ENCODE measurements around the gene KIZ. TPM values are rescaled to one million over a fixed set of nuclear protein-coding genes. Genes with fewer than 3 reads are reported as not detected.

KIZ gene
- polyA plus RNA-seq, 1 experiment: 13.6 TPM

- ChIA-PET CTCF (interaction anchor here (1.6 kb wide), 1 partner anchor 122 kb away, joined by 5 read pairs; no protein-coding TSS in a partner anchor), POLR2A (no interaction called here)
- Histone ChIP-seq H3K27me3 (ENCODE audit: control insufficient read depth, insufficient read depth, low read length) (peaks cover 22% of the 10 kb centered on the region), H3K36me3 (ENCODE audit: control insufficient read depth, insufficient read depth, low read length) (no peaks in the 10 kb centered on the region), H3K4me3 (ENCODE audit: low read depth, low read length) (no peak overlapping the region)
- DNase-seq (ENCODE audit: low read depth): no peak
- TF ChIP-seq, protein P1, sequence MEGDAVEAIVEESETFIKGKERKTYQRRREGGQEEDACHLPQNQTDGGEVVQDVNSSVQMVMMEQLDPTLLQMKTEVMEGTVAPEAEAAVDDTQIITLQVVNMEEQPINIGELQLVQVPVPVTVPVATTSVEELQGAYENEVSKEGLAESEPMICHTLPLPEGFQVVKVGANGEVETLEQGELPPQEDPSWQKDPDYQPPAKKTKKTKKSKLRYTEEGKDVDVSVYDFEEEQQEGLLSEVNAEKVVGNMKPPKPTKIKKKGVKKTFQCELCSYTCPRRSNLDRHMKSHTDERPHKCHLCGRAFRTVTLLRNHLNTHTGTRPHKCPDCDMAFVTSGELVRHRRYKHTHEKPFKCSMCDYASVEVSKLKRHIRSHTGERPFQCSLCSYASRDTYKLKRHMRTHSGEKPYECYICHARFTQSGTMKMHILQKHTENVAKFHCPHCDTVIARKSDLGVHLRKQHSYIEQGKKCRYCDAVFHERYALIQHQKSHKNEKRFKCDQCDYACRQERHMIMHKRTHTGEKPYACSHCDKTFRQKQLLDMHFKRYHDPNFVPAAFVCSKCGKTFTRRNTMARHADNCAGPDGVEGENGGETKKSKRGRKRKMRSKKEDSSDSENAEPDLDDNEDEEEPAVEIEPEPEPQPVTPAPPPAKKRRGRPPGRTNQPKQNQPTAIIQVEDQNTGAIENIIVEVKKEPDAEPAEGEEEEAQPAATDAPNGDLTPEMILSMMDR (IDR thresholded peaks at IDR 0.05; ENCODE audit: insufficient read depth, low read depth, low read length): no peak
These were observed 12.2 kb upstream of the KIZ start for GRCh38 chr20:21113697-21114096.

GRCh38 chr20:21114584-21114983 lies 11.3 kb upstream of the KIZ start:
- TF ChIP-seq, protein P1 (IDR thresholded peaks at IDR 0.05; ENCODE audit: insufficient read depth, low read depth, low read length): no peak
- Histone ChIP-seq H3K4me3 (ENCODE audit: low read depth, low read length) (no peak overlapping the region), H3K27me3 (ENCODE audit: control insufficient read depth, insufficient read depth, low read length) (peaks cover 21% of the 10 kb centered on the region), H3K36me3 (ENCODE audit: control insufficient read depth, insufficient read depth, low read length) (no peaks in the 10 kb centered on the region)
- no peak for DNase-seq (ENCODE audit: low read depth)
- CTCF ChIA-PET: no interaction called here
- POLR2A ChIA-PET: no interaction called here

GRCh38 chr20:21117521-21117920 lies 8.4 kb upstream of the KIZ start:
- no peak for DNase-seq (ENCODE audit: low read depth)
- POLR2A ChIA-PET: no interaction called here
- TF ChIP-seq, protein P1 (IDR thresholded peaks at IDR 0.05; ENCODE audit: insufficient read depth, low read depth, low read length): no peak
- Histone ChIP-seq H3K27me3 (ENCODE audit: control insufficient read depth, insufficient read depth, low read length) (peaks cover 15% of the 10 kb centered on the region), H3K4me3 (ENCODE audit: low read depth, low read length) (no peak overlapping the region), H3K36me3 (ENCODE audit: control insufficient read depth, insufficient read depth, low read length) (no peaks in the 10 kb centered on the region)
- CTCF ChIA-PET: no interaction called here

DNA sequence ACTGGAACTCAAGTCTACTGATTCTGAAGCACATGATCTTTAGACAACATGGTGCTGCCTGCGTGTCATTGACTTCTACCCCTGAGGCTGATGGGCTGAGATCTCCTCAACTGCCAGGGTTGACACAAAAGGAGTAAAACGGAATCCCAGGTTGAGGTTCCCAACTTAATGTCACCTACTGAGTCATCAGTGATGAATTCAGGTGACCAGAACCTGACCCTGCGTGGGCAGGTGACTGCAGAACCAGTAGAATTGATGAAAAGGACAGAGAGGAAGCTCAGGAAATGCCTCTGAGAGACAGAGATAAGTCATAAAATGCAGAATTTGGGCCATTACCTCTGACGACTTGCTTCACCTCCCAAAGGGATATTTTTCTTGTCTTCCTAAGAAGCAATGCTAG lies 7.7 kb upstream of the KIZ start:
- Histone ChIP-seq H3K27me3 (ENCODE audit: control insufficient read depth, insufficient read depth, low read length) (peaks cover 15% of the 10 kb centered on the region), H3K36me3 (ENCODE audit: control insufficient read depth, insufficient read depth, low read length) (no peaks in the 10 kb centered on the region), H3K4me3 (ENCODE audit: low read depth, low read length) (no peak overlapping the region)
- ChIA-PET CTCF (no interaction called here), POLR2A (no interaction called here)
- TF ChIP-seq, protein P1 (IDR thresholded peaks at IDR 0.05; ENCODE audit: insufficient read depth, low read depth, low read length): no peak
- no peak for DNase-seq (ENCODE audit: low read depth)

DNA sequence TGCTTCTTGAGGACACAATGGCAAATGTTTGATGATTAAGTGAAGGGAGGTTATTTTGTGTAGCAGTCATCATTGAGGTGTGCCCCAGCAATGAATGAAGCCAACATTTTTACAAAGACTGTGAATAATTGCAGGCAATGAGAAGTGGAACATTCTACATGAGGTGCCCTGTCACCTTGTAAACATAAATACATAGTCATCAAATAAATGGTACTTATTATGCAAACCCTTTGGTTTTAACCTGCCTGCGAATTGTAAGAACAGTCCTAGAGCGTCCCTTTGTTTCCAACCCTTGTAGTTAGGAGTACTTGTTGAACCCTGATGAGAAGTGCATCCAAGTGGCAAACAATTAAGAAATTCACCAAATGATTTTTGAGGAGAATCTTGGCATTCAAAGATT lies 7.1 kb upstream of the KIZ start:
- no peak for DNase-seq (ENCODE audit: low read depth)
- H3K27me3 ChIP-seq (ENCODE audit: control insufficient read depth, insufficient read depth, low read length): peaks cover 15% of the 10 kb centered on the region
- ChIA-PET CTCF (interaction anchor here (1.4 kb wide), 1 partner anchor 117 kb away, joined by 5 read pairs; no protein-coding TSS in a partner anchor), POLR2A (no interaction called here)
- TF ChIP-seq, protein P1 (IDR thresholded peaks at IDR 0.05; ENCODE audit: insufficient read depth, low read depth, low read length): no peak
- H3K36me3 ChIP-seq (ENCODE audit: control insufficient read depth, insufficient read depth, low read length): no peaks in the 10 kb centered on the region
- H3K4me3 ChIP-seq (ENCODE audit: low read depth, low read length): no peak overlapping the region
